AG04450 (cell line): ENCODE data around the gene COL4A4. TPM values are rescaled to one million over a fixed set of nuclear protein-coding genes. Genes with fewer than 3 reads are reported as not detected.
"Not testable (repeated sequence)": the region's sequence is repeated elsewhere in the genome, so short reads cannot be mapped to it uniquely, and the experiment has no call there.

Experiments
- CTCF ChIA-PET: fragments of 300-600, 350-600 bp; formaldehyde crosslinking; extraction: SDS; loops from one replicate; lab custom pipeline; 2022; ENCODE audit warnings: antibody characterized with exemption, inconsistent platforms; lab: Charles Lee
- POLR2A ChIA-PET: fragments of 350-600 bp; formaldehyde crosslinking; extraction: SDS; loops from one replicate; lab custom pipeline; 2021; ENCODE audit warnings: antibody characterized with exemption, inconsistent platforms; lab: Yijun Ruan, JAX
- DNase-seq: peaks from one replicate; pipeline ENCODE4 v3.0.0-alpha.2; 2011; ENCODE audit warnings: low read depth, low spot score
- H3K27ac ChIP-seq: one replicate; pipeline ENCODE4 v1.5.1; 2012; ENCODE audit warnings: low read depth, low read length, control low read depth
- H3K27me3 ChIP-seq: one replicate; pipeline ENCODE4 v1.6.0; 2012; ENCODE audit warnings: low read length; ENCODE audit not compliant: control insufficient read depth, insufficient read depth
- H3K4me3 ChIP-seq: 2 replicates; pipeline ENCODE4 v1.5.1; 2011; ENCODE audit warnings: mild to moderate bottlenecking, low read depth, low read length, control low read depth
- H3K9me3 ChIP-seq: 2 replicates; pipeline ENCODE4 v1.5.1; 2012; ENCODE audit warnings: low read length; ENCODE audit not compliant: control insufficient read depth, insufficient read depth
- CTCF ChIP-seq: IDR thresholded peaks from 2 replicates; pipeline ENCODE4 v1.5.1; 2011; ENCODE audit warnings: low read depth, low read length, control low read depth, inconsistent platforms
- polyA plus RNA-seq: library from polyadenylated mRNA; depleted of rRNA; stranded (reverse); fragments of >200 nt; gene quantifications from 2 replicates; pipeline ENCODE4 v1.2.3, GENCODE V29; 2011

Gene COL4A4
- polyA plus RNA-seq, 1 experiment = 0.06 TPM

DNA sequence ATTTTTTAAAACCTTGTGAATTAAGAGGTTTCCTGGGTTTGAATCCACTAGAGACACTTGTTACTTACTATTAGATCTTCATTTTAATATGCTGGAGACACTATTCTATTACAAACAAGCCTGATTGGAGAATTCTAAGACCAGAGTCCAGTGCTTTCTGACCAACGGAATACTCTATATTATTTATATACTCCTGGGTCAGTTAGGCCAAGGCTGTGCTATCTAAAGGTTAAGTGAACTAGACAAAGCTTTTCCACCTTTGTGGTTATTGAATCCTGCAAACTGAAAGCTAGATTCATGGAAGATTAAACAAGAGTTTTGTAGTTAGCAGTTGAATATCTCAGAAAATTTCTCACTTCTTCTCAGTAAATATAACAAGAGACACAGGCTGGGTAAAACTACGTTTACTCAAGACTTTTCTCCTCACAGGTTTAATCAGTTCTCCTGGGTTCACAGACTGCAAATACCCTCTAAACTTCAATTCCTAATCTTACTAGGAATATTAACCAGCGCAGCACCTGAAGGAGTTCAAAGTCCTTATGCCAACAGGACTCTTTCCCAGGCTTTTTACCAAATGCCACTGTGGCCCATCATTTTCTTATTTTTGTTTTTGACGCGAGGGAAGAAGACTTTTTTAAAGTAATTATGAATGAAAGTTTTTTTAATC is 66.4 kb downstream of the COL4A4 start:
- no peak for DNase-seq

DNA sequence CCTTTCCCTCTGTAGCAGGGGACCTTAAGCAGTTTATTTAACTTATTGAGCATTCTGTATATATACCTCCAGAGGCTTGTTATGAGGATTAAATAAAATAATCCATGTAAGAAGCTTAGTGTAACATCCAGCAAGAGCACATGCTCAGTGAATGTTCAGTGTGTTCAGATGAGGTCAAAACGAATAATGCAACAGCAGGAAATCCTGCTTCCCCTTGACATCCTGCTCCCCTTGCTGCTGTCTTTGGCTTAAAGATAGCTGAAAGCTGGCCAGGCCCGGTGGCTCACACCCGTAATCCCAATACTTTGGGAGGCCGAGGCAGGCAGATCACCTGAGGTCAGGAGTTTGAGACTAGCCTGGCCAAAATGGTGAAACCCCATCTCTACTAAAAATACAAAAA is 68.7 kb downstream of the COL4A4 start:
- ChIA-PET CTCF (interaction anchor here (1.2 kb wide), 1 partner anchor 62 kb away, joined by 3 read pairs; no protein-coding TSS in a partner anchor), POLR2A (no interaction called here)
- no peaks in the 10 kb centered on the region for H3K27me3 ChIP-seq
- no peak for TF ChIP-seq CTCF
- H3K4me3 ChIP-seq = no peak overlapping the region
- H3K9me3 ChIP-seq = no peaks in the 10 kb centered on the region
- DNase-seq = no peak
- no peak overlapping the region for H3K27ac ChIP-seq

More for the DNA sequence above, 66.4 kb downstream of the COL4A4 start:
- no peak overlapping the region for H3K27ac ChIP-seq
- no peaks in the 10 kb centered on the region for H3K9me3 ChIP-seq
- ChIA-PET POLR2A (no interaction called here), CTCF (interaction anchor here (0.6 kb wide), 1 partner anchor 74 kb away, joined by 6 read pairs; no protein-coding TSS in a partner anchor)
- H3K4me3 ChIP-seq = no peak overlapping the region
- no peaks in the 10 kb centered on the region for H3K27me3 ChIP-seq
- no peak for TF ChIP-seq CTCF

GRCh38 chr2:227082286-227082685 is 81.7 kb downstream of the COL4A4 start:
- no peak for TF ChIP-seq CTCF
- H3K4me3 ChIP-seq = no peak overlapping the region
- DNase-seq = no peak
- no peaks in the 10 kb centered on the region for H3K27me3 ChIP-seq
- ChIA-PET POLR2A (interaction anchor here (0.6 kb wide), 1 partner anchor 41 kb away, joined by 3 read pairs; no protein-coding TSS in a partner anchor), CTCF (no interaction called here)
- H3K9me3 ChIP-seq = no peaks in the 10 kb centered on the region
- H3K27ac ChIP-seq = no peak overlapping the region

- POLR2A ChIA-PET = no interaction called here
- no peak overlapping the region for H3K4me3 ChIP-seq
These were observed 84.3 kb downstream of the COL4A4 start for GRCh38 chr2:227079726-227080125.

DNA sequence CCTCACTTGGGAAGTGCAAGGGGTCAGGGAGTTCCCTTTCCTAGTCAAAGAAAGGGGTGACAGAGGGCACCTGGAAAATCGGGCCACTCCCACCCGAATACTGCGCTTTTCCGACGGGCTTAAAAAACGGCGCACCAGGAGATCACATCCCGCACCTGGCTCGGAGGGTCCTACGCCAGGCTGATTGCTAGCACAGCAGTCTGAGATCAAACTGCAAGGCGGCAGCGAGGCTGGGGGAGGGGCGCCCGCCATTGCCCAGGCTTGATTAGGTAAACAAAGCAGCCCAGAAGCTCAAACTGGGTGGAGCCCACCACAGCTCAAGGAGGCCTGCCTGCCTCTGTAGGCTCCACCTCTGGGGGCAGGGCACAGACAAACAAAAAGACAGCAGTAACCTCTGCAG is 98.9 kb downstream of the COL4A4 start:
- H3K4me3 ChIP-seq, H3K9me3 ChIP-seq, POLR2A ChIA-PET, DNase-seq, H3K27me3 ChIP-seq, CTCF ChIA-PET, H3K27ac ChIP-seq: not testable (repeated sequence)

More at GRCh38 chr2:227079726-227080125, 84.3 kb downstream of the COL4A4 start:
- no peaks in the 10 kb centered on the region for H3K27me3 ChIP-seq
- no peak for DNase-seq
- no peak overlapping the region for H3K27ac ChIP-seq
- H3K9me3 ChIP-seq = no peaks in the 10 kb centered on the region
- no peak for TF ChIP-seq CTCF
- CTCF ChIA-PET = no interaction called here
